Dedifferentiated amniotic fluid mesenchymal stem cell (primary cell): ENCODE results near the gene FANCG.

Experiments used
- DNase-seq: peaks from one replicate; pipeline ENCODE4 v3.0.0-alpha.2; 2016; ENCODE audit errors: extremely low spot score

The FANCG gene

DNA sequence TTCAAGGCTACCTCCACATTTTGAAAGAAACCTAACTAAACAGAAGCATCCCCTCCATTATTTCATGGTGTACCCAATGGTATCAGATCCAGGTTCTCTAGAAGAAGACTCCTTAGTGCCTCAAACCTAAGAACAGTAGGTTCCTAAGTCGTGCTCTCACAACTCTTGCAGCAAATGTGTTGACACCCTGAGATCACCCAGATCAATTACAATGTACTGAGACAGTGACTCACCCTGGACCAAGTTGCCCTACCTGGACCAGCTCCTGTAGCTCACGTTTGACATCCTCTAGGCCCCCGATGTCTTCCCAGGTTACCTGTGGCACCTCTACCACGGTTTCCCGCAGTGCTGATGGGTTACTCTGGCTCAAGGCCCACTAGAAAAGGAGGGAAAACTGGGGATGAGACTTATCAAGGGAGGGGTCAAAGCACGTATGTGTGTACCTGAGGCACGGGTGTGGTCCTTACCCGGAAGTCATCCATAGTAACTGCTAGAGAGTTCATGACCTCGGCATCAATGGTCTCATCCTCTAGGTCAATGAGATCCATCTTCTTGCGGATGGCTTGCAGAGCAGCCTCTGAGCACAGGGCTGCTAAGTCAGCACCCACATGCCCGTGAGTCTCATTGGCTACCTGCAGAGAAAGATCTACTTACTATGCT is 19.1 kb downstream of the FANCG start:
- no peak for DNase-seq

DNA sequence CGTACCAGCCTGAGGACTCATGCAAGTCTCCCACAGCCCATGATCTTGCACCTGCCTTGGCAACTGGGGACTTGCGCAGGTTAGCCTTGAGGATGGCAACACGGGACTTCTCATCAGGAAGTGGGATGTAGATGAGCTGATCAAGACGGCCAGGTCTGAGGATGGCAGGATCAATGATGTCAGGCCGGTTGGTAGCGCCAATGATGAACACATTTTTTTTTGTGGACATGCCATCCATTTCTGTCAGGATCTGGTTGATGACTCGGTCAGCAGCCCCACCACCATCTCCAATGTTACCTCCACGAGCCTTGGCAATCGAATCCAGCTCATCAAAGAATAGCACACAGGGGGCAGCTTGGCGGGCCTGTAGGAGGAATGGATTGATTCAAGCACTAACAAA is 20.3 kb downstream of the FANCG start:
- no peak for DNase-seq

DNA sequence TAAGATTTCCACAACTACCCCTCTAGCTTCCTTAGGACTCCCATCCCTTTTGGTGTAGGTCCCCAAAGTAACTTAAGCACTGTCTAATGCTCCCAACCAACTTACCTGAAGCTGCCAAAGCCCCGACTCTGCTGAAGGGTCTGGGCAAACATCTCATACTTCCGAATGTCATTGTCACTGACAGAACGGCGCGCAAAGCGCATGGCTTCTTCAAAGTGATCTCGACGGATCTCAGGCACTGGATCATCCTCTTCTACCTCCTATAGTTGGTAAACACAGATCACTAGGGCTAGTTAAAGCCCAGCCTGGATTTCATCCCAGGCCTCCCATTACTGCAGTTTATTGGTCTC is 22.5 kb downstream of the FANCG start:
- no peak for DNase-seq

DNA sequence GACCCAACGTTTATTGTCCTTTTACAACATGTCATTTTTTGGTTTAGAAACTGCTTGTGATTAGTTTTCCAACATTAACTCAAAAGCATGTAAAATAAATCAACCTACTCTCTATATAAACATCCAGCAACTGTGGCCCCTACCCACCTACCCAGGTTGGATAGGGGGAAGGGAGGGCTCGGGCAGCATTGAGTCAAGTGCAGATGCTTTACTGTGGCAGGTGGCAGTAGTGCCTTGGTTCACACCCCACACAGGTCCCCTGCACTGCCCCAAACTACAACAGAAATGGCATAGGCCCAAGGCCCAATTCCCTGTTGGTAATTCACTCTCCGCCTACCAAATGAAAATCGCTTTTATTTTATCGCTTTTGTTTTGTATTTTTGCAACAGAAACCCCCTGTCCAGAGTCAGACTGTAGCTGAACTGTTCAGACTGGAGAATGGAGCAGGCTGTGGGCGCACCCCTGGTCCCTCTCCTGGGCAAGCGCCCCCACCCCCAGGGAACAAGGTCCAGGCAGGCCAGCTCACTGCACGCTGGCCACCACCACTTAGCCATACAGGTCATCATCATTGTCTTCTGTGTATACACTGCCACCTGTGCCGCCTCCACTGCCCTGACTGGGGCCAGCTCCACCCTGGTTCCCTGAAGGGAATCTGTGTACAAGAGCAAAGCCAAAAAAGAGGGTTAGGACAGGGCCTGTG is 23.0 kb downstream of the FANCG start:
- DNase-seq, result no peak

DNA sequence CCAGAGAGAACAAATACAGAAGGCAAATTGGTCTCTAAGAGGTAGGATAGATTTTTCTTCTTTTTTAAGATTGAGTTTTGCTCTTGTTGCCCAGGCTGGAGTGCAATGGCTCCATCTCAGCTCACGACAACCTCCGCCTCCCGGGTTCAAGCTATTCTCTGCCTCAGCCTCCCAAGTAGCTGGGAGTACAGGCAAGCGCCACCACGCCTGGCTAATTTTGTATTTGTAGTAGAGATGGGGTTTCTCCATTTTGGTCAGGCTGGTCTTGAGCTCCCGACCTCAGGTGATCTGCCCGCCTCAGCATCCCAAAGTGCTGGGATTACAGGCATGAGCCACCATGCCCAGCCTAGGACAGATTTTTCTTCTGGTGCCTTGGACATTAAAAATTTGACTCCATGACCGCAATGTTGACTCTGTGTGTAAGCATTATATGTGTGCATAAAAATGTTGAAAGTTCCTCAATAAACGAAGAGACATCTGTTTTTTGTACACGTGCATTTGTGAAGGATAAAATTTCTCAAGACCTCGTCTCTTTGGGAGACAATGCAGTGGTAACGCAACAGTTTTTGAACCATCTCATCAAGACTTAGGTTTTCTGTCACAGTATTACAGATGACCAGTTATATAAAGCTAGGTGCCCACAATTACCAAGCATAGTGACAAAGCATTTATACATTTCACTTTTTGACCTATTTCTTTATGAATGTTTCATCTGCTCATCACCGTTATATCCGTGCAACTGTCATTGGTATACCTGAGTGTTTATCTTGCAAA is 24.7 kb downstream of the FANCG start:
- no peak for DNase-seq

DNA sequence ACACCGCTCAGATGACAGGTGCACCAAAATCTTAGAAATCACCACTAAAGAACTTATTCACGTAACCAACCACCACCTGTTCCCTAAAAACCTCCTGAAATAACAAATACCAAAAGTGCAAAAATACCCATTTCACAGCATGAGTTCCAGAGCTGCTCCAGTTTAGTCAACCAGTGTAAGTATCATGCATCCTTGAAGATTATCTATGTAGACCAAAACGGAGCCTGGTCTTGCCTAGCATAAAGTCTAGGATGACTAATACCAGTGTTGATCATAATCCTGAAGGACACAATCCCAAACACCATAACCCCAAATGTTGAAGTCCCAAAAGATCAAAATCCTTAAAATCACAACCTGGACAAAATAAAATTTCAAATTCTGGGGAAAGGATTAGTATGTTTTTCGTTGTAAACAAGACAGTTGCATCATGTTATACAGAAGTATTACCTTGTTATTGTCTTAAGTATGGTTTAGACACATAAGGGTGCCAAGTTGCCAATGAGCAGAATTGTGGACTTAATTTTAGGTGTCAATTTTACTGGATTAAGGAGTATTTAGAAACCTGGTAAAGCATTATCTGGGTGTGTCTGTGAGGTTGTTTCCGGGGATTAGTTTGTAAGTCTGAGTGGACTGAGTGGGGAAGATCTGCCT is 25.4 kb downstream of the FANCG start:
- no peak for DNase-seq

DNA sequence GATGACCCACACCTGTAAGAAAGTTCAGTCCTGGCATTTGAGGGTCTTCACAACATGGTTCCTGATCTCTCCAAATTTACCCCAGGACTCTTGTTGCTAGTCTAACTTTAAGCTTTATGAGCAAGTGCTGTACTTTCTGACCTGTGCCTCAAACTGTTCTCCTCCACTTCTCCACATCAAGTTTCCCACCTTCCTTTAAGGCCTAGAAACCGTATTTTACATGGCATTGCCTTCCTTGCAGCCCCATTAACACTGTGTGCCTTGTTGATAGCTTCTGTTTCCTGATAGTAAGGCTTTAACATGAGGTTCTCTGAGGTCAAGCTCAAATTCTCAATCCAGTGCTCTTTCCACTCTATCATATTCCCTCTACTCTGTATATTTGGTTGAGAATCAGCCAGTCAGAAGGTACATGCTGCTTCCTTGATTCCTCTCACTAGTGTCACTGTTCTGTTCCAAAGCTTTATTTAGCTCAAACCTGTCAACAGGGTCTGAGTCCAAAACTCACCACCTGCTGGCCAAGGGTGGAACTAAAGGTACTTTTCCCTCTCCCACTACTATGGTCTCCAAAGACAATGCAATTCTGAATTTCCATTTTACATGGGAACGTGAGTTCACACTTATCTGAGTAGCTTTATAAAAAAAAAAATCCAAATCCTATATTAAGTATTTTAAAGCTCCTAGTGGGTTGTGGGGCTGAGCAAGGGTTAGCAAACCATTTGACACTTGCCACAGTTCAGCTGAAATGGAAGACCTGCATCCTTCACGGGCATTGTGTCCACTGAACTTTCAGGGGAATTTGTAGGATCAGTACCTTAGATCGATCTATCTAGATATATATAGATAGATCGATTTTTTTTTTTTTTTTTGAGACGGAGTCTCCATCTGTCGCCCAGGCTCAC is 28.4 kb downstream of the FANCG start:
- no peak for DNase-seq

DNA sequence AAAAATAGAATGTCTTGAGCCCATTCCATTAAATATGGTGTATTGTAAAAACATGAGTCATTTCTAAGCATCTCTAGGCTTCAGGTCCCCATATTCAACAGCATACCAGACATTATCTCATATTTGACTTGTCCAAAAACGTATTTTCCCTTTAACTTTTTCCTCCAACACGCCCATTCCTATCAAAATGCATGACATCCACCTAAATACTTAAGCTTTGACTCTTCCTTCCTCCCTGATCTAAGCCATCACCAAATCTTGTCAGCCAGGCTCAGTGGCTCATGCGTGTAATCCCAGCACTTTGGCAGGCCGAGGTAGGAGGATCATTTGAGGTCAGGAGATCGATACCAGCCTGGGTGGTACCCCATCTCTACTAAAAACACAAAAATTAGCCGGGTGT is 31.2 kb downstream of the FANCG start:
- DNase-seq, result no peak

DNA sequence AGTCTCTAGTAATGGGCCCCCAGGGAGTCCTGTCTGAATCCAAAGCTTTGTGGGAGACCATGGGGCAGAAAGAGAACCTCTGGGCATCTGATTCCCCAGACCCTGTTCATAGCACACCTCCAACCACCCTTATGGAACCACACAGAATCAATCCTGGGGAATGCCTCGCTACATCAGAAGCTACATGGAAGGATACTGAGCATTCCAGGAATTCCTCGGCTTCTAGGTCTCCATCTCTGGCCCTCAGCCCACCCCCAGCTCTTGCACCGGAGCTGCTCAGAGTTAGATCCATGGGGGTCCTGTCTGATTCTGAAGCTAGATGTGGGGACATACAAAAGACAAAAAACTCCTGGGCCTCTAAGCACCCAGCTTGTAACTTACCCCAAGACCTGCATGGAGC is 35.7 kb downstream of the FANCG start:
- DNase-seq, result no peak

DNA sequence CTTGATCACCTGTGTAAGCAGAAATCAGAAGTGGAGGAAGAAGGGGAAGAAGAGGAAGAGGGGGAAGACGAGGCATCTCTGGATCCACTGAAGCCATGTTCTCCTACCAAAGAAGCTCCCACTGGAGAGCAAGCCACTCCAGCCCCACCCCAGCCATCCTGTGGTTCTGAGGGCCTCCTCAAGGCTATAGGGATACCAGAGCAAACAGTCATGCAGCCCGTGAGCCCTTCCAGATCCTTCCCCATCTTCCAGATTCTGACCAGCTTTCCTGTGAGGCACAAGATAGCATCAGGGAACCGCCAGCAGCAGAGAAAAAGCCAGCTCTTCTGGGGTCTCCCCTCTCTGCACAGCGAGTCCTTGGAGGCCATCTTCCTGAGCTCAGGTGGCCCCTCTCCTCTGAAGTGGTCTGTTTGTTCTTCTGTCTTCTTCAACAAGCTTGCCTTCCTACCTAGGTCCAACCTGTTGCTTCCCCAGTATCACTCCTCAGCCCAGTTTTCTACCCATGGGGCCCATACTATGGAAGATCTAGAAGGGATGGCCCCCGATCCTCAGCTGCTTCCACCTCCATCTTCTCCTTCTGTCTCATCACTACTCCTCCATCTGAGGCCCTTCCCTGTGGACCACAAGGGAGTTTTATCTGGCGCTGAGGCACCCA is 36.7 kb downstream of the FANCG start:
- no peak for DNase-seq

DNA sequence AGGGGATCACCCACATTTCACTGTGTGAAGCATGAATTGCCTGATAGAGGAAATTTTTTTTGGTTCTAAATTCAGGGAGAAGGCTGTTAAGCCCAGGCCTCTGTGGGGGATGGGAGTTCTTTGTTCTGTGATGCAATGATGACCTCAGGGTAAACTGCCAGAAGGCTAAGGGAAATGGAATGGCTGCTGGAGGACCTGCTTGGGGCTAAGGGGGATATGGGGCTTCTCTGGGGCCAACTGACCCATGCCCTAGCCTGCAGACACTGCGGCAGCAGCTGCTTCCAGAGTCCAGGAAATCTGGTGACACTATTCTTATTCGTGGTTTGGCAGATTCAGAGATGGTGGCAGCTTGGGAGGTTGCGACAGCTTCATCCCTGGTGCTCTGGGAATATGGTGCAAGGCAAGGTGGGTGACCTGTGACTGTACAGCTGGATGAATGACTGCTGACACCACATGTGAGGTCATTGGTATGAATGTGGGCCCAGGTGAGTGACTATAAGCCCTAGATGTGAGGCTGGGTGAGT is 37.6 kb downstream of the FANCG start:
- DNase-seq, result no peak

DNA sequence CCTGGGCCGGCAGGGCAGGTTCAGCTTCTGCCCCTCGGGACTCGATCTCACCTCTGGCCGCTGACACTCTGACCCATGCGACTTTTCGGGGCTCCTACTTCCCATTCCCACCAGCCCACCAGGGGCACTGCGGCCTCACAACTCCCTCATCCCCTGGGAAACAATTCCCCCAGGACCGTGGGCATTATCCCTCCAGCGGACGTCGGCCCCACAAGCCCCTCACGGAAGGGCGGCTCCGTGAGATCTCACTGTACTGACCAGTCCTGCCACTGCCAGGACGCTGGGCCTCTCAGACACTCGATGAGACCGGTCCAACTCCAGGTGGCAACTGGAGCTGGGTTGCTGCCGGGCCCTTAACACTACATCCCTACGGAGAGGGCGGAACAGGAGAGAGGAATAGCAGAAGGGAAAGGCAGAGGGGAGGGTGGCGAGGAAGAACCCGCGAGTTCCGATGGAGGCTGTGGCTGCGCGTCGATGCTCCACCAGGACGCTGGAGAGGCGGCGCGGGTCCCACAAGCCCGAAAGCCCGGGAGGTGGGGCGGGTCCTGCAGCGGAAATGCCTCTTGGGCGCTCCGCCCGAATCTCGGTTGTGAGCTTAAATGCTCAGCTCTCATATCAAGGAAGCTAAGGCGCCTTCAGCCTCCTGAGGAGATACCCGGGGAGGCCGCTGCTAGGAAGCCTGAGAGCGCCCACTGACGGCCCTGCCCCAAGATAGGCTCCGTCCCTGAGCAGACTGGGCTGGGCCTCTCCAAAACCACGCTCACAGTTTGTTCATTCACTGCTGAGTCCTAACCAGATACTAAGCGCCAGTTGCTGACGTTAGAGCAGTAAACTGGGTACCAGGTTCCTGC is 43.7 kb downstream of the FANCG start:
- DNase-seq, result no peak

DNA sequence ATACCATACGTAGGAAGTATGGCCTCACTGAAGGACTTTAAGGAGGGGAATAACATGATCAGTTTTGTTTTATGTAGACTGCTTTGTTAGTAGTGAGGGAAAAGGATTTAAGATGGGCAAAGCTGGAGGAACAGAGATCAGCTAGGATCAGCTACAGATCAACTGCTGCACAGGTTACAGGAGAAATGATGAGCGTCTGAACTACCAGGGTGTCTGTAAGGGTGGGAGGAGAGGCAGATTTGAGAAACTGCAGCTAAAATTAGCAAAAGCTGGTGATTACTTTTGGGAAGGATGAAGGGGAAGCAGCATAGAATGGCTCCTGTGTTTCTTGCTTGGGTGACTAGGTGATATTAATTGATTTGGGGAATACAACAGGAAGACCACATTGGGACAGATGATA is 46.6 kb downstream of the FANCG start:
- DNase-seq, result no peak

DNA sequence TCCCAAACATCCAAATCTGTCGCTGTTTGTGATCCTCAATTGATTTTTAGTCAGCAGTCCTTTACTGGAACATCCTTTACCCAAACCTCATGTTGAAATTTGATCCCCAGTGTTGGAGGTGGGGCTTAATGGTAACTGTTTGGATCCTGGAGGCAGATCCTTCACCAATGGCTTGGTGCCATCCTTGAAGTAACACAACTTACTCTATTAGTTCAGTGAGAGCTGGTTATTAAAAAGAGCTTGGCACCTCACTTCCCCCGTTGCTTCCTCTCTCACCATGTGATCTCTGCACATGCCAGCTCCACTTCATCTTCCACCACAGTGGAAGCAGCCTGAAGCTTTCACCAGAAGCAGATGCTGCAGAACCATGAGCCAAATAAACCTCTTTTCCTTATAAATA is 49.9 kb downstream of the FANCG start:
- DNase-seq, result no peak

DNA sequence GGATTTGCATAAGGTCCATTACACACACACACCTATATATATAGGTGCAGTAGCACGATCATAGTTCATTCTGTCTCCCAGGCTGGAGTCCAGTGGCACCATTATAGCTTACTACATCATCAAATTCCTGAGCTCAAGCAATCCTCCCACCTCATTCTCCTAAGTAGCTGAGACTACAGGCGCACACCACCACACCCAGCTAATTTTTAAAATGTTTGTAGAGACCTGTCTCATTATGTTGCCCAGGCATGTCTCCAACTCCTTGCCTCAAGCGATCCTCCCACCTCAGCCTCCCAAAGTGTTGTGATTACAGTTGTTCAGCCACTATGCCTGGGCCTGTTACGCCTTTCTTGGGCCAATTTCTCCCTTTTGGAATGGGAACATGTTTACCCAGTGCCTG is 50.5 kb downstream of the FANCG start:
- no peak for DNase-seq

DNA sequence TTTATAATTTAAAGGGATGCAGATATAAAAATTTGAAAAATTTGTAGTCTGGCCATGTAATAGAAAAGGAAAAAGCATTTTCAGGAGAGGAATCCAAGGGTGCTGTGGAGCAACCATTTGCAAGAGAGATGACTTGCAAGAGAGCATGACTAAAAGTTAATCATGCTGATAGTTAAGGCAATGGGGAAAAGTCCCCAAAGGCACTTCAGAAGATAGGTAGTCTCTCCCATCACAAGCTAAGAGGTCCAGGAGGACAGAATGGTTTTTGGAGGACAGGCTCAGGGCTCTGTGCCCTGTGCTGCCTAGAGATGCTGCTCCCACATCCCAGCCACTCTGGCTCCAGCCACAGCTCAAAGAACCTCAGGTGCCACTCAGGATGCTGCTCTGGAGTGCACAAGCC is 51.4 kb downstream of the FANCG start:
- DNase-seq, result no peak

DNA sequence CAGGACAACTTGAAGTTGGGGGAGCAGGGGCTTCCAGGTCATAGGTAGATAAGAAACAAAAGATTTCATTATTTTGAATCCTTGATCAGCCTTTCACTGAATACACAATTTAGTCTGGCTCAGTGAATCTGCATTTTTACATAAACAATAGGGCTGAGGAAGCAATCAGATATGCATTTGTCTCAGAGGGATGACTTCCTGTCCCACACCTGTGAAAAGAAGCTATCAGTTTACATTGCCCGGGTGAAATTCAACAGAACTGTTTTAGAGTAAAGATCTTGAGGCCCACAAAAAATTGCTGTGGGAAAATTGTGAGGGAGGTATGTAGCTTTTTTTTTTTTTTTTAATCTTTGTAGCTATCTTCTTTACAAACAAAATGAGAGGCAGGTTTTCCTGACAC is 51.9 kb downstream of the FANCG start:
- no peak for DNase-seq

DNA sequence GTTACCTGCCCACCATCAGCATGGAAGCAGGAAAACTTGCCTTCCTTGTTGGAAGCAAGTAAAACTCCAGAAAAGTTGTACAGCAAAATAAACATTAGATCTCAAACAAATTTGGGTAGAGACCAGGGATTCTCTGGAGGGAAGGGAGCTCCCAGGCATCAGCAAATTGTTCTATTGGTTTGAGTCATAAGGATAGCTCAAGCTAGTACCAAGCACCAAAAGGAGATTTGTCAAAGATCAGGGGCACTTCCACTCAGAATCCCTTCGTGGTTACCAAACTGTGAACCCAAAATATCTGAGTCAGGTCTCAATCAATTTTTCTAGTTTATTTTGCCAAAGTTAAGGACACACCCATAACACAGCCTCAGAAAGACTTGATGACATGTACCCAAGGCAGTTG is 52.4 kb downstream of the FANCG start:
- DNase-seq, result no peak

DNA sequence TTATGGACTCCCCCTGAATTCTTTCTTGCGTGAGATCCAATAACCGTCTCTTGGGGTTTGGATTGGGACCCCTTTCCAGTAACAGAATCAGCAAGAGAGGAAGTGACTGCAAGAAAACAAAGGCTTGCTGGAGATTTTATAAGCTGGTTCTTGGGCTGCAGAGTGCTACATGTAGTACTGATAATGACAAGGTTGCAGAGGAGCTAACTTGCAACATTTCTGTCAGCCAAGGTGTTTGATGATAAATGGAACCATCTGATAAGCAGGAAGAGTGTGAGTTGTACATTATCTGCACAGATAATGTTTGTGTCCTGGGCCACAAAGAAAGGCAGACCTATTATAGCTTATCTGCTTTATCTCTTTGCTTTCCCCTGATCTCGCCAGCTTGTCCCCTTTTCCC is 53.1 kb downstream of the FANCG start:
- no peak for DNase-seq
